Measurements from ENCODE around the gene RPL13.

- TF ChIP-seq ZBTB7A (tag by site-specific recombination; IDR thresholded peaks at IDR 0.05; ENCODE audit: low read depth) = no peak
- no peak for TF ChIP-seq ZNF610 (tag by site-specific recombination; IDR thresholded peaks at IDR 0.05; ENCODE audit: borderline replicate concordance)
- TF ChIP-seq BCL11A (tag by site-specific recombination; IDR thresholded peaks at IDR 0.05; ENCODE audit: low read depth) = no peak
- no peak for TF ChIP-seq ELK4 (IDR thresholded peaks at IDR 0.05; ENCODE audit: borderline replicate concordance, low read depth, low read length)
- no peak for TF ChIP-seq ATF2 (tag by site-specific recombination; IDR thresholded peaks at IDR 0.05; ENCODE audit: low read depth)
- no peak for TF ChIP-seq CTCF (tag by site-specific recombination; IDR thresholded peaks at IDR 0.05)
- TF ChIP-seq YY1 (tag by site-specific recombination; IDR thresholded peaks at IDR 0.05) = no peak
- no peak for TF ChIP-seq ZNF335 (tag by site-specific recombination; conservative IDR thresholded peaks at IDR 0.05)
- no peak for TF ChIP-seq RBAK (tag by site-specific recombination; IDR thresholded peaks at IDR 0.05)
- no peak for TF ChIP-seq ZNF16 (tag by site-specific recombination; IDR thresholded peaks at IDR 0.05; ENCODE audit: low read depth)
- no peak for TF ChIP-seq YY2 (tag by site-specific recombination; IDR thresholded peaks at IDR 0.05)
Observed at GRCh38 chr16:89538286-89538685, 22.2 kb upstream of the RPL13 start.
